GM12873 (cell line): ENCODE data around the gene ARF3.

Experiments
- TF ChIP-seq, protein P1 (sequence below): IDR thresholded peaks from 2 replicates; pipeline ENCODE4 v1.5.1; 2012; ENCODE audit warnings: low read depth, mild to moderate bottlenecking, moderate library complexity, low read length, control low read depth; ENCODE audit not compliant: insufficient read depth; ENCODE audit errors: missing control alignments

The ARF3 gene

DNA sequence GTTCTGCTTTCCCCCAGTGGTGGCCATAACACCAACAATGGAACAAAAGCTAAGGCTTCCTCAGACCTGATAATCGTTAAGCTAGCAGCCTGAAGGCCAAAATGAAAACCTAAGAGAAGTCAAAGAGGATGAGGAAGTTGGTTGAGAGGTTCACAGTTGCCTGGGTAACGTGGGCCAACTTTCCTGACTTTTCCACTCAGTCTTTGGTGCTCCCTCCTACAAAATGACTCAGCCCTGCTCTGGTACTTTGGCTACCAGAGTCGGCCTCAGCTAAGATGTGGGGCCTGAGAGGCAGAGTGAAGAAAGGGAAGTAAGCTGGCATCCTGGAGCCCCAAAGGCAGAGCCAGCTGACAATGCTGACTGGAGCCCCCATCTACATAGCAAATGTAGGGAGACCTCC lies 17.1 kb downstream of the ARF3 start:
- TF ChIP-seq, protein P1, sequence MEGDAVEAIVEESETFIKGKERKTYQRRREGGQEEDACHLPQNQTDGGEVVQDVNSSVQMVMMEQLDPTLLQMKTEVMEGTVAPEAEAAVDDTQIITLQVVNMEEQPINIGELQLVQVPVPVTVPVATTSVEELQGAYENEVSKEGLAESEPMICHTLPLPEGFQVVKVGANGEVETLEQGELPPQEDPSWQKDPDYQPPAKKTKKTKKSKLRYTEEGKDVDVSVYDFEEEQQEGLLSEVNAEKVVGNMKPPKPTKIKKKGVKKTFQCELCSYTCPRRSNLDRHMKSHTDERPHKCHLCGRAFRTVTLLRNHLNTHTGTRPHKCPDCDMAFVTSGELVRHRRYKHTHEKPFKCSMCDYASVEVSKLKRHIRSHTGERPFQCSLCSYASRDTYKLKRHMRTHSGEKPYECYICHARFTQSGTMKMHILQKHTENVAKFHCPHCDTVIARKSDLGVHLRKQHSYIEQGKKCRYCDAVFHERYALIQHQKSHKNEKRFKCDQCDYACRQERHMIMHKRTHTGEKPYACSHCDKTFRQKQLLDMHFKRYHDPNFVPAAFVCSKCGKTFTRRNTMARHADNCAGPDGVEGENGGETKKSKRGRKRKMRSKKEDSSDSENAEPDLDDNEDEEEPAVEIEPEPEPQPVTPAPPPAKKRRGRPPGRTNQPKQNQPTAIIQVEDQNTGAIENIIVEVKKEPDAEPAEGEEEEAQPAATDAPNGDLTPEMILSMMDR: no peak

DNA sequence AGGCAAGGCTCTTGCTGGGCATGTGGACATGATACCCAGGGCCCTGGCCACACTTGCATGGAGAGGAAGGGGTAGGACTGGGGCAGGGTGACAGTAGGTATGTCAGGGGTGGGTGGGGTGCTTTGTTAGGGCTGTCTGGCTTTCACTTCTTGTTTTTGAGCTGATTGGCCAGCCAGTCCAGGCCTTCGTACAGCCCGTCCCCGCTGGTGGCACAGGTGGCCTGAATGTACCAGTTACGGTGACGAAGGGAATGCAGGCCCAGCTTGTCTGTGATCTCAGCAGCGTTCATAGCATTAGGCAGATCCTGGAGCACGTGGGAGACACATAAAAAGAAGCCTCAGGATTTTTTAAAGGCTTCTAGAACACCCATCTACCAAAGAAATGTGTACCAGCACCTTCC lies 18.5 kb downstream of the ARF3 start:
- TF ChIP-seq, protein P1: no peak

GRCh38 chr12:48937170-48937569 lies 20.1 kb downstream of the ARF3 start:
- TF ChIP-seq, protein P1: peak; percentile 35

DNA sequence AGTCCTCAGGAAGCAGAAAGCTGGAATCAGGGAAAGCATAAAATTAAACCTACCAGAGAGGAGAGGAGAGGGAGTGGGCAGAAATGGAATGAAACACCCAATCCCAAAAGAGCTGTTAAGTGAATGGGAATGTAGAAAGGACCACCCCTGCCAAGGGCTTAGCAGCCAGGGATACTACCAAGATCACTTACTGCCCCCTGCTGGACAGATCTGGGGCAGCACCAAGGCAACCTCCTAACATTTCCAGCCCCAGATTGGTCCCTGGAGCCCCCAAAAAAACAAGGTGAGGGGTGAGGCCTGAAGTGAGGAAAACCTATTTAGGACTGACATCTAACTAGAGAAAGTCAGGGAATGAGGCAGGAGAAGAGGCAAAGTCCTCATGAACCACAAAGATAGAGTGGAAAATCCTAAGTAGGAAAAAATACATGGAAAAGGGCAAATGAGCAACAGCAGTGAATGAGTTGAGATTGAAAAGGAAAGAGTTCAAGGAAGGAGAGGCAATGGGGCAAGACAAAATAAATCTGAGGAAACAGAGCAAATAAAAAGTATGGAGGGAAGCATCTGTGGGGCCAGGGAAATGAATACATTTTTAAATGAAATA lies 20.8 kb downstream of the ARF3 start:
- TF ChIP-seq, protein P1: peak; percentile 95

DNA sequence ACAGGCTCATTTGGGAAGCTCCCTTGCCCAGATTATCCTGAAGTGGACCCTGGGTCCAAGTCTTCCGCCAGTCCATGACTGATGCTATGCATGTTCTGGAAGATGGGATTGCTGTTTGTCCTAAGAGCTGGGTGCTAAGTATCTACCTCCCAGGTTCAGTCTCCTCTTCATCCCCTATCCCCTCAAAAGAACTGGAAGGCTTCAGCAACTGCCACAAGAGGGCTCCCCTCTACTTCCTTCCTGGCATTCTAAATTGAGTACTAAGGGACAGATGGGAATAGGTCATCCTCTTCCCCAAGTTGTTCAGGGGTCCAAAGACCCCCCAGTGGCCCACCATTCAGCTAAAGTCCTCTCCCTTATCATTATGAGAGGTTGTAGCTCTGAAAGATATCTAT lies 23.0 kb downstream of the ARF3 start:
- TF ChIP-seq, protein P1: peak; percentile 38

DNA sequence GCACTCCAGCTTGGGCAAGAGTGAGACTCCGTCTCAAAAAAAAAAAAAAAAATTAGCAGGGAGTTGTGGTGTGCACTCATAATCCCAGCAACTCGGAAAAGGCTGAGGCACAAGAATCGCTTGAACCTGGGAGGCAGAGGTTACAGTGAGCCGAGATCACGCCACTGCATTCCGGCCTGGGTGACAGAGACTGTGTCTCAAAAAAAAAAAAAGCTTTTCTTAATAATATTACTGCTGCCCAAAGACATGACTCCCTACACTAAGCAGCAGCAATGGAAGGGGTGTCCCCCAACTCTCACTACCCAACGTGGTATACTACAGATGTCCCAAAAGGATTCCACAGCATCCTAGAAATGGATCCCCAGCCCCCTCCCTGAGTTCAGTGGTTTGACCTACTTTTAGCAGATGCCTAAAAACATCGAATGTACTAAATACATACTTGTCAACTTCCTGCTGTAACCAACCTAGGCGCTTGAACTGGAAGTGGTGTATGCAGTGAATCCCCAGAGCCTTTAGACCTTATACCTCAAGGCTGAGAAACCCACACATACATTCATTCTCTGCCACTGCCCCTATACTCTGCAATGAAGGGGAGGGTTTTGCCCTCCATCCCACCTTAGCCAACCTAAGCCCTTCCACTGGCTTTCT lies 23.5 kb downstream of the ARF3 start:
- TF ChIP-seq, protein P1: no peak

GRCh38 chr12:48932878-48933277 lies 24.4 kb downstream of the ARF3 start:
- TF ChIP-seq, protein P1: no peak
